ENCODE measurements around the gene MED23. TPM values are rescaled to one million over a fixed set of nuclear protein-coding genes. Genes with fewer than 3 reads are reported as not detected.
"Not testable (repeated sequence)": the region's sequence is repeated elsewhere in the genome, so short reads cannot be mapped to it uniquely, and the experiment has no call there.

The MED23 gene
- total RNA-seq, 1 donor from 2014 or later, result 38.8 TPM

GRCh38 chr6:131547488-131547887, 80.6 kb downstream of the MED23 start:
- Mint-ChIP-seq H3K4me3 (ENCODE audit: unreplicated experiment) (no peak overlapping the region), H3K4me1 (ENCODE audit: low read depth, unreplicated experiment) (peaks cover 3% of the 10 kb centered on the region)

DNA sequence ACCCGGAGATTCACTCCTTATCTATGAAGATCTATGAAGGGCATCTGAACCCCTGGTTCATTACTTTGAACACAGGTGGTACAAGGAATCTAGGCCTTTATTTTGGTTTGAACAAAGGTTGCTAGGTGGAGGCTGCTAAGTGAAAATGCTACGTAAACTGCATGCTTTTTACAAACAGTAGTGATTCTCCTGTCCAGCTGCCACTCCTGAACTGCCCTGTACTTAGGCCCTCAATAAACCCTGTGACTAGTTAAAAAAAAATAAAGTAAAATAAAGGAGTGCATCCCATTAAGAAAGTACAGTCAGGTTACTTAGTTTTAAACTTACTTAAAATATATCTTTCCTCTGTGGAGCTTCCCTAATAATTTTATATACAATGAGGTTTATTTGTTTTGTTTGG, 82.7 kb downstream of the MED23 start:
- Mint-ChIP-seq H3K9me3 (ENCODE audit: unreplicated experiment) (peaks cover 2% of the 10 kb centered on the region), H3K4me3 (ENCODE audit: unreplicated experiment) (no peak overlapping the region)
- TF ChIP-seq, protein P1, sequence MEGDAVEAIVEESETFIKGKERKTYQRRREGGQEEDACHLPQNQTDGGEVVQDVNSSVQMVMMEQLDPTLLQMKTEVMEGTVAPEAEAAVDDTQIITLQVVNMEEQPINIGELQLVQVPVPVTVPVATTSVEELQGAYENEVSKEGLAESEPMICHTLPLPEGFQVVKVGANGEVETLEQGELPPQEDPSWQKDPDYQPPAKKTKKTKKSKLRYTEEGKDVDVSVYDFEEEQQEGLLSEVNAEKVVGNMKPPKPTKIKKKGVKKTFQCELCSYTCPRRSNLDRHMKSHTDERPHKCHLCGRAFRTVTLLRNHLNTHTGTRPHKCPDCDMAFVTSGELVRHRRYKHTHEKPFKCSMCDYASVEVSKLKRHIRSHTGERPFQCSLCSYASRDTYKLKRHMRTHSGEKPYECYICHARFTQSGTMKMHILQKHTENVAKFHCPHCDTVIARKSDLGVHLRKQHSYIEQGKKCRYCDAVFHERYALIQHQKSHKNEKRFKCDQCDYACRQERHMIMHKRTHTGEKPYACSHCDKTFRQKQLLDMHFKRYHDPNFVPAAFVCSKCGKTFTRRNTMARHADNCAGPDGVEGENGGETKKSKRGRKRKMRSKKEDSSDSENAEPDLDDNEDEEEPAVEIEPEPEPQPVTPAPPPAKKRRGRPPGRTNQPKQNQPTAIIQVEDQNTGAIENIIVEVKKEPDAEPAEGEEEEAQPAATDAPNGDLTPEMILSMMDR (IDR thresholded peaks at IDR 0.05; ENCODE audit: partially characterized antibody, unreplicated experiment), result no peak

More at GRCh38 chr6:131547488-131547887, 80.6 kb downstream of the MED23 start:
- peaks cover 2% of the 10 kb centered on the region for H3K9me3 Mint-ChIP-seq (ENCODE audit: unreplicated experiment)
- peaks cover 4% of the 10 kb centered on the region for H3K36me3 Mint-ChIP-seq (ENCODE audit: unreplicated experiment)
- TF ChIP-seq, protein P1 (IDR thresholded peaks at IDR 0.05; ENCODE audit: partially characterized antibody, unreplicated experiment), result no peak
- DNase-seq, result no peak
- no peaks in the 10 kb centered on the region for H3K27me3 Mint-ChIP-seq (ENCODE audit: unreplicated experiment)
- no peak overlapping the region for H3K27ac Mint-ChIP-seq (ENCODE audit: unreplicated experiment)

GRCh38 chr6:131538615-131539014, 89.4 kb downstream of the MED23 start:
- not testable (repeated sequence) for H3K4me3 Mint-ChIP-seq (ENCODE audit: unreplicated experiment); H3K27me3 Mint-ChIP-seq (ENCODE audit: unreplicated experiment)

More for the DNA sequence above, 82.7 kb downstream of the MED23 start:
- Mint-ChIP-seq H3K36me3 (ENCODE audit: unreplicated experiment) (peaks cover 4% of the 10 kb centered on the region), H3K27ac (ENCODE audit: unreplicated experiment) (no peak overlapping the region), H3K4me1 (ENCODE audit: low read depth, unreplicated experiment) (peaks cover 3% of the 10 kb centered on the region), H3K27me3 (ENCODE audit: unreplicated experiment) (peaks cover 2% of the 10 kb centered on the region)
- no peak for DNase-seq

DNA sequence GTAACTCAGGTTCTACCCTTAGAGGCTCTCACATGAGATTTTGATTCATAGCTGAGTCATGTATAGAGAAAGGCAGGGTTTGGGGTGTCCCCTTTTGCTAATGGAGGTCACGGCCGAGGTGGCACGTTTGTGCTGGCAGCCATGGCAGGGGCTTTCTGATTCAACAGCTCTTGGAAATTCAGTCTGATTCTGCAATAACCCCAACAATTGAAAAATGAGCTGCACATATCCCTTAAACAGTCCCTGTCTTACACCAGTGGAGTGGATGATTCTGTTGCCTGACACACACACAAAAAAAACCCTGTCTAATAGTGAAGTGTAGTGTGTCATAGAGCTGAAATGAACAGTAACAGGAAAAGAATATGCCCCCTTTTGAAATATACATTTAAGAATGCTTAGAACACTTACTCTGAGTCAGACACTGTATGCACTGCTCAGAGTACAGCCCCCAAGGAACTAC, 95.4 kb downstream of the MED23 start:
- H3K36me3 Mint-ChIP-seq (ENCODE audit: unreplicated experiment), result no peaks in the 10 kb centered on the region
- no peaks in the 10 kb centered on the region for H3K4me1 Mint-ChIP-seq (ENCODE audit: low read depth, unreplicated experiment)
- H3K9me3 Mint-ChIP-seq (ENCODE audit: unreplicated experiment), result peaks cover 2% of the 10 kb centered on the region
- H3K27ac Mint-ChIP-seq (ENCODE audit: unreplicated experiment), result no peak overlapping the region
- no peak overlapping the region for H3K4me3 Mint-ChIP-seq (ENCODE audit: unreplicated experiment)
- no peaks in the 10 kb centered on the region for H3K27me3 Mint-ChIP-seq (ENCODE audit: unreplicated experiment)
- TF ChIP-seq, protein P1 (IDR thresholded peaks at IDR 0.05; ENCODE audit: partially characterized antibody, unreplicated experiment), result no peak
- DNase-seq, result no peak

More at GRCh38 chr6:131538615-131539014, 89.4 kb downstream of the MED23 start:
- not testable (repeated sequence) for H3K27ac Mint-ChIP-seq (ENCODE audit: unreplicated experiment); DNase-seq; H3K4me1 Mint-ChIP-seq (ENCODE audit: low read depth, unreplicated experiment); H3K36me3 Mint-ChIP-seq (ENCODE audit: unreplicated experiment); H3K9me3 Mint-ChIP-seq (ENCODE audit: unreplicated experiment)

DNA sequence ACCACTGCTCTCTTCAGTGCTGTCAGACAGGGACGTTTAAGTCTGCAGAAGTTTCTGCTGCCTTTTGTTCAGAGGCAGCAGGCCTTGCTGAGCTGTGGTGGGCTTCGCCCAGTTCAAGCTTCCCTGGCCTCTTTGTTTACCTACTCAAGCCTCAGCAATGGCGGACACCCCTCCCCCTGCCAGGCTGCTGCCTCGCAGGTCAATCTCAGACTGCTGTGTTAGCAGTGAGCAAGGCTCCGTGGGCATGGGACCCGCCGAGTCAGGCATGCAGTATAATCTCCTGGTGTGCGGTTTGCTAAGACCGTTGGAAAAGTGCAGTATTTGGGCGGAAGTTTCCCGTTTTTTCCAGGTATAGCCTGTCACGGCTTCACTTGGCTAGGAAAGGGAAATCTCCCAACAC, 96.4 kb downstream of the MED23 start:
- H3K27me3 Mint-ChIP-seq (ENCODE audit: unreplicated experiment); H3K4me3 Mint-ChIP-seq (ENCODE audit: unreplicated experiment); H3K9me3 Mint-ChIP-seq (ENCODE audit: unreplicated experiment); H3K4me1 Mint-ChIP-seq (ENCODE audit: low read depth, unreplicated experiment); H3K36me3 Mint-ChIP-seq (ENCODE audit: unreplicated experiment); DNase-seq; H3K27ac Mint-ChIP-seq (ENCODE audit: unreplicated experiment): not testable (repeated sequence)

GRCh38 chr6:131530936-131531335, 97.1 kb downstream of the MED23 start:
- not testable (repeated sequence) for H3K4me1 Mint-ChIP-seq (ENCODE audit: low read depth, unreplicated experiment); H3K4me3 Mint-ChIP-seq (ENCODE audit: unreplicated experiment); H3K9me3 Mint-ChIP-seq (ENCODE audit: unreplicated experiment); H3K27me3 Mint-ChIP-seq (ENCODE audit: unreplicated experiment); H3K36me3 Mint-ChIP-seq (ENCODE audit: unreplicated experiment); H3K27ac Mint-ChIP-seq (ENCODE audit: unreplicated experiment); DNase-seq

All from glutamatergic neuron (in vitro differentiated cells).